HFFc6 (cell line): Measurements from ENCODE around the gene UPP1. TPM values are rescaled to one million over a fixed set of nuclear protein-coding genes. Genes with fewer than 3 reads are reported as not detected.
"Not testable (repeated sequence)": the region's sequence is repeated elsewhere in the genome, so short reads cannot be mapped to it uniquely, and the experiment has no call there.

Experiments
- DNase-seq: peaks from one replicate; pipeline ENCODE4 v3.0.0-alpha.2; 2018
- H3K27ac Mint-ChIP-seq: 2 replicates; pipeline ENCODE4 v1.8.0; 2020; ENCODE audit warnings: mild to moderate bottlenecking, mixed read lengths
- H3K27me3 Mint-ChIP-seq: 2 replicates; pipeline ENCODE4 v1.8.0; 2021; ENCODE audit warnings: mild to moderate bottlenecking, moderate library complexity, mixed read lengths; ENCODE audit not compliant: insufficient read depth
- H3K36me3 Mint-ChIP-seq: 2 replicates; pipeline ENCODE4 v1.8.0; 2021; ENCODE audit warnings: low read depth, mixed read lengths
- H3K4me1 Mint-ChIP-seq: 2 replicates; pipeline ENCODE4 v1.8.0; 2020; ENCODE audit warnings: low read depth, mixed read lengths
- H3K4me3 Mint-ChIP-seq: 2 replicates; pipeline ENCODE4 v1.8.0; 2020; ENCODE audit warnings: mild to moderate bottlenecking, moderate library complexity, mixed read lengths
- H3K9me3 Mint-ChIP-seq: 2 replicates; pipeline ENCODE4 v1.8.0; 2020; ENCODE audit warnings: mild to moderate bottlenecking, mixed read lengths
- CTCF ChIP-seq: fragments of 200-600 bp; sonication (generic); IDR thresholded peaks from 2 replicates; pipeline ENCODE4 v1.5.0; 2021; ENCODE audit warnings: antibody characterized with exemption, mild to moderate bottlenecking
- total RNA-seq, 6 experiments: library from RNA; stranded (reverse); fragmentation: NEBNext Ultra II Directional; extraction: Animal tissue kit (Norgen Biotek cat#: 25700); gene quantifications; 2 replicates in 1 of 6; 3 replicates in 5 of 6; pipeline ENCODE4 v1.2.3, GENCODE V29; 2021

The UPP1 gene
- total RNA-seq, 6 experiments from 2014 or later, result 14.3 to 26.5 (median 22.6) TPM

- Mint-ChIP-seq H3K36me3 (no peaks in the 10 kb centered on the region), H3K4me1 (peaks cover 28% of the 10 kb centered on the region), H3K4me3 (peak overlapping the region; percentile 70), H3K27me3 (peaks cover 2% of the 10 kb centered on the region; the same call in 1 of the 2 replicates), H3K9me3 (no peaks in the 10 kb centered on the region), H3K27ac (no peak overlapping the region)
- TF ChIP-seq CTCF, result no peak
- peak; percentile 38 for DNase-seq
Measured at GRCh38 chr7:48140001-48140681, 51.1 kb downstream of the UPP1 start.

- H3K4me1 Mint-ChIP-seq, result peaks cover 28% of the 10 kb centered on the region
- TF ChIP-seq CTCF, result no peak
- no peak for DNase-seq
- no peaks in the 10 kb centered on the region for H3K36me3 Mint-ChIP-seq
- H3K27ac Mint-ChIP-seq, result no peak overlapping the region
- H3K4me3 Mint-ChIP-seq, result no peak overlapping the region
- peaks cover 2% of the 10 kb centered on the region; the same call in 1 of the 2 replicates for H3K27me3 Mint-ChIP-seq
- H3K9me3 Mint-ChIP-seq, result no peaks in the 10 kb centered on the region
Measured at GRCh38 chr7:48141521-48141920, 52.5 kb downstream of the UPP1 start.

- H3K4me3 Mint-ChIP-seq, result no peak overlapping the region
- H3K4me1 Mint-ChIP-seq, result peaks cover 33% of the 10 kb centered on the region
- no peak overlapping the region for H3K27ac Mint-ChIP-seq
- peaks cover 8% of the 10 kb centered on the region for H3K27me3 Mint-ChIP-seq
- TF ChIP-seq CTCF, result no peak
- no peak for DNase-seq
- H3K36me3 Mint-ChIP-seq, result no peaks in the 10 kb centered on the region
- no peaks in the 10 kb centered on the region for H3K9me3 Mint-ChIP-seq
Measured at GRCh38 chr7:48144291-48144768, 55.3 kb downstream of the UPP1 start.

GRCh38 chr7:48147078-48147591, 58.1 kb downstream of the UPP1 start:
- H3K4me3 Mint-ChIP-seq, result no peak overlapping the region
- no peak for TF ChIP-seq CTCF

GRCh38 chr7:48147690-48148089, 58.6 kb downstream of the UPP1 start:
- not testable (repeated sequence) for H3K4me3 Mint-ChIP-seq, DNase-seq, H3K9me3 Mint-ChIP-seq, H3K27me3 Mint-ChIP-seq, H3K27ac Mint-ChIP-seq, H3K36me3 Mint-ChIP-seq
- H3K4me1 Mint-ChIP-seq, result peaks cover 18% of the 10 kb centered on the region

More at GRCh38 chr7:48147078-48147591, 58.1 kb downstream of the UPP1 start:
- no peak for DNase-seq
- Mint-ChIP-seq H3K27ac (no peak overlapping the region), H3K27me3 (peaks cover 8% of the 10 kb centered on the region), H3K4me1 (peaks cover 18% of the 10 kb centered on the region), H3K9me3 (no peaks in the 10 kb centered on the region), H3K36me3 (no peaks in the 10 kb centered on the region)

- no peak overlapping the region for H3K27ac Mint-ChIP-seq
- no peak for TF ChIP-seq CTCF
- no peaks in the 10 kb centered on the region for H3K9me3 Mint-ChIP-seq
- H3K4me3 Mint-ChIP-seq, result no peak overlapping the region
- H3K36me3 Mint-ChIP-seq, result no peaks in the 10 kb centered on the region
- no peak for DNase-seq
- H3K27me3 Mint-ChIP-seq, result peaks cover 8% of the 10 kb centered on the region
- H3K4me1 Mint-ChIP-seq, result peaks cover 18% of the 10 kb centered on the region
Measured at GRCh38 chr7:48148311-48148710, 59.2 kb downstream of the UPP1 start.
